ENCODE data around the gene PTPN13.

PTPN13 gene

GRCh38 chr4:86556791-86557415 lies 37.2 kb upstream of the PTPN13 start:
- H3K36me3 ChIP-seq (replicated peaks), result no peaks in the 10 kb centered on the region
- H3K4me3 ChIP-seq (ENCODE audit: low read depth, low read length), result no peak overlapping the region
- no peak for TF ChIP-seq CTCF (IDR thresholded peaks at IDR 0.05; ENCODE audit: low read depth, low read length, missing control alignments)
- H3K27ac ChIP-seq, result peak overlapping the region; percentile 62
- no peaks in the 10 kb centered on the region for H3K27me3 ChIP-seq (replicated peaks)
- no peak for DNase-seq
- in situ Hi-C loops (cut with HindIII; ENCODE audit: low pct_ligation_motif_present, low sequenced_read_pairs), result no loop called here

GRCh38 chr4:86557526-86557925 lies 36.6 kb upstream of the PTPN13 start:
- DNase-seq, result no peak
- in situ Hi-C loops (cut with HindIII; ENCODE audit: low pct_ligation_motif_present, low sequenced_read_pairs), result no loop called here
- no peaks in the 10 kb centered on the region for H3K27me3 ChIP-seq (replicated peaks)
- peak overlapping the region; percentile 62 for H3K27ac ChIP-seq
- H3K36me3 ChIP-seq (replicated peaks), result no peaks in the 10 kb centered on the region
- no peak for TF ChIP-seq CTCF (IDR thresholded peaks at IDR 0.05; ENCODE audit: low read depth, low read length, missing control alignments)
- no peak overlapping the region for H3K4me3 ChIP-seq (ENCODE audit: low read depth, low read length)

GRCh38 chr4:86558258-86558657 lies 35.9 kb upstream of the PTPN13 start:
- in situ Hi-C loops (cut with HindIII; ENCODE audit: low pct_ligation_motif_present, low sequenced_read_pairs), result no loop called here
- no peak for DNase-seq
- TF ChIP-seq CTCF (IDR thresholded peaks at IDR 0.05; ENCODE audit: low read depth, low read length, missing control alignments), result no peak
- H3K4me3 ChIP-seq (ENCODE audit: low read depth, low read length), result no peak overlapping the region
- H3K27me3 ChIP-seq (replicated peaks), result no peaks in the 10 kb centered on the region
- H3K36me3 ChIP-seq (replicated peaks), result no peaks in the 10 kb centered on the region
- no peak overlapping the region for H3K27ac ChIP-seq

GRCh38 chr4:86558797-86559196 lies 35.3 kb upstream of the PTPN13 start:
- TF ChIP-seq CTCF (IDR thresholded peaks at IDR 0.05; ENCODE audit: low read depth, low read length, missing control alignments), result no peak
- Histone ChIP-seq H3K27ac (no peak overlapping the region), H3K4me3 (ENCODE audit: low read depth, low read length) (no peak overlapping the region), H3K27me3 (replicated peaks) (no peaks in the 10 kb centered on the region), H3K36me3 (replicated peaks) (no peaks in the 10 kb centered on the region)
- no peak for DNase-seq
- in situ Hi-C loops (cut with HindIII; ENCODE audit: low pct_ligation_motif_present, low sequenced_read_pairs), result no loop called here

- no peak for TF ChIP-seq CTCF (IDR thresholded peaks at IDR 0.05; ENCODE audit: low read depth, low read length, missing control alignments)
- no peak for DNase-seq
- in situ Hi-C loops (cut with HindIII; ENCODE audit: low pct_ligation_motif_present, low sequenced_read_pairs), result no loop called here
Measured at GRCh38 chr4:86560447-86560846, 33.7 kb upstream of the PTPN13 start.

DNA sequence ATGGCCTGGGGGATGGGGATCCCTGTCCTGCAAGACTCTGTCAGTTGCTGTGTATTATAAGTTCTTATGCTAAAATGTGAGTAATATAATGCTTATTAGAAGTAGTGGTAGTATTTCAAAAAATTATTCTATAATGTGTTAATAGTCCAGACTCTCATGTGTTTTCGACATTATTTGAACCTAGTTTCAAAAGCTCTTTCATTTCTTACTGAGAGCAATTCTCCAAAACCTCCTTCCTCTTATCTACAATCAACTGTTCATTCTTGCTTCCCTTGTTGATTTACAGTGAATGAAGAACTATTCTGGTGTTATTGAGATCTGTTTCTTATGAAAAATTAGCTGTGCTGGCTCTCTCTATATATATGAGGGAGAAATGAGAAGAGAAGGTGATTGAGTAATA lies 32.9 kb upstream of the PTPN13 start:
- in situ Hi-C loops (cut with HindIII; ENCODE audit: low pct_ligation_motif_present, low sequenced_read_pairs), result no loop called here
- Histone ChIP-seq H3K27ac (no peak overlapping the region), H3K36me3 (replicated peaks) (no peaks in the 10 kb centered on the region), H3K4me3 (ENCODE audit: low read depth, low read length) (no peak overlapping the region), H3K27me3 (replicated peaks) (no peaks in the 10 kb centered on the region)
- no peak for TF ChIP-seq CTCF (IDR thresholded peaks at IDR 0.05; ENCODE audit: low read depth, low read length, missing control alignments)
- no peak for DNase-seq

More at GRCh38 chr4:86560447-86560846, 33.7 kb upstream of the PTPN13 start:
- no peak overlapping the region for H3K4me3 ChIP-seq (ENCODE audit: low read depth, low read length)
- H3K27ac ChIP-seq, result no peak overlapping the region
- H3K27me3 ChIP-seq (replicated peaks), result no peaks in the 10 kb centered on the region
- H3K36me3 ChIP-seq (replicated peaks), result no peaks in the 10 kb centered on the region
